Heart left ventricle (tissue), 13 donors: ENCODE results near the gene GALNT18.

Experiments used
- POLR2A ChIP-seq, 2 donors: fragments of 450-650 bp; IDR thresholded peaks; one replicate each; pipeline ENCODE4 v1.6.1; 2017; ENCODE audit warnings: antibody characterized with exemption in 2 of 2, mild to moderate bottlenecking in 2 of 2, moderate library complexity in 2 of 2
- TF ChIP-seq, protein P1 (sequence below), 12 donors: fragments of 200-600 bp; sonication (generic) in 4 of 12; IDR thresholded peaks; one replicate each; pipeline versions ENCODE4 v1.5.0 to v1.8.0; 2018 to 2022; ENCODE audit warnings: antibody characterized with exemption in 12 of 12, mild to moderate bottlenecking in 5 of 12
- donor health status: ischemic (EF 13 %, LVEDD 7.1; RV severe dilation, severe dysfunction).
- donor health status: DM: no; HTN: yes; CAD: no.
- donor health status: DM: no; HTN: no; CAD: no.
- donor health status: ischemic (EF 25% LVEDD 6.9; RV normal size, moderate dysfunction).
- donor health status: ischemic (EF 25% LVEDD 5.7; RV mildly dilated, moderate dysfunction).
- donor health status: ischemic (EF 35%, LVEDD 5.7; RV mildly dilated, moderate dysfunction).
- donor health status: nonischemic (EF 11% LVEDD 7.7; RV severe dilation, severe dysfunction).
- donor health status: DM: yes; HTN: yes; CAD: no.
- donor health status: PGD.
- donor health status: ischemic (EF 29% LVEDD 5.4; RV normal size, mild dysfunction).
- donor health status: nonischemic (EF 23%, LVEDD 6.1; RV moderate dilation, normal function).

- TF ChIP-seq POLR2A (IDR thresholded peaks at IDR 0.05) = no peak
- TF ChIP-seq, protein P1, sequence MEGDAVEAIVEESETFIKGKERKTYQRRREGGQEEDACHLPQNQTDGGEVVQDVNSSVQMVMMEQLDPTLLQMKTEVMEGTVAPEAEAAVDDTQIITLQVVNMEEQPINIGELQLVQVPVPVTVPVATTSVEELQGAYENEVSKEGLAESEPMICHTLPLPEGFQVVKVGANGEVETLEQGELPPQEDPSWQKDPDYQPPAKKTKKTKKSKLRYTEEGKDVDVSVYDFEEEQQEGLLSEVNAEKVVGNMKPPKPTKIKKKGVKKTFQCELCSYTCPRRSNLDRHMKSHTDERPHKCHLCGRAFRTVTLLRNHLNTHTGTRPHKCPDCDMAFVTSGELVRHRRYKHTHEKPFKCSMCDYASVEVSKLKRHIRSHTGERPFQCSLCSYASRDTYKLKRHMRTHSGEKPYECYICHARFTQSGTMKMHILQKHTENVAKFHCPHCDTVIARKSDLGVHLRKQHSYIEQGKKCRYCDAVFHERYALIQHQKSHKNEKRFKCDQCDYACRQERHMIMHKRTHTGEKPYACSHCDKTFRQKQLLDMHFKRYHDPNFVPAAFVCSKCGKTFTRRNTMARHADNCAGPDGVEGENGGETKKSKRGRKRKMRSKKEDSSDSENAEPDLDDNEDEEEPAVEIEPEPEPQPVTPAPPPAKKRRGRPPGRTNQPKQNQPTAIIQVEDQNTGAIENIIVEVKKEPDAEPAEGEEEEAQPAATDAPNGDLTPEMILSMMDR (IDR thresholded peaks at IDR 0.05) = no peak
Measured at GRCh38 chr11:11409224-11409623, 212.6 kb downstream of the GALNT18 start.
